ENCODE measurements around the gene ITPRID1.
"Not testable (repeated sequence)": the region's sequence is repeated elsewhere in the genome, so short reads cannot be mapped to it uniquely, and the experiment has no call there.

Gene ITPRID1

GRCh38 chr7:31517513-31517912 is 3.6 kb downstream of the ITPRID1 start:
- no peak for DNase-seq

GRCh38 chr7:31518766-31519165 is 4.9 kb downstream of the ITPRID1 start:
- DNase-seq: no peak

DNA sequence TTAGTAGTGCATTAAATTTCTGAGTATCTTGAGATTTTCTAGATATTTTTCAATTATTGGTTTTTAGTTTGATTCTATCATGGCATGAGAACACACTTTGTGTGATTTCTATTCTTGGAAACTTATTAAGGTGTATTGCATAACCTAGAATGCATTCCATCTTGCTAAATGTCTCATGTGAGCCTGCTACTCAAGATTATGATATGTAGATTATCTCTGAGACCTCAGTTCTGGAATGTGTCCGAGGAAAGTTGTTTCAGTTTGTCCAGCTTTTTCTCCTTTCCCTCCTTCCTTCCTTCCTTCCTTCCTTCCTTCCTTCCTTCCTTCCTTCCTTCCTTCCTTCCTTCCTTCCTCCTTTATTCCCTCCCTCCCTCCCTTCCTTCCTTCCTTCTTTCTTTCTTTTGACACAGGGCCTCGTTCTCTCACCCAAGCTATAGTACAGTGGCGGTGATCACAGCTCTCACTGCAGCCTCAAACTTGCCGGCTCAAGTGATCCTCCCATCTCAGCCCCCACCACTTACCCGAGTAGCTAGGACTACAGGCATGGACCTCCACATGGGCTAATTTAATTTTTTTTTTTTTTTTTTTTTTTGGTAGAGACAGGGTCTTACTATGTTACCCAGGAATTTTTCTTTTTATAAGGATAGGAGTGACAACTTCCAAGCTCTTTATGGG is 7.6 kb downstream of the ITPRID1 start:
- no peak for DNase-seq

DNA sequence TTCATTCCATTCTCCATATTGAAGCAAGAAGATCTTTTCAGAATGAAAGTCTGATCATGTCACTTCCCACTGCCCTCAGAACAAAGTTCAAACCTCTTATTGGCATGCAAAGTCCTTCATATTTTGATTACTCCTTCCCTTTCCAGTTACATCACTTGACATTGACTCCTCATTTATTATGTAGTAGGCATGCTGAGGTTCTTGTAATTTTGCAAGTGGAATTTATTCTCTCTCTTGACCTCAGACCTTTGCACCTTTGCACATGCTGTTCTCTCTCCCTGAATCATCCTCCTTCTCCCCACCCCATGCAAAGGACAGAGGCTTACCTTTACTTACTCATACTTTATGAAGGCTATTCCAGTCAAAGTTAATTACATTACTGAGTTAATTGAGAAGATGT is 13.0 kb downstream of the ITPRID1 start:
- no peak for DNase-seq

DNA sequence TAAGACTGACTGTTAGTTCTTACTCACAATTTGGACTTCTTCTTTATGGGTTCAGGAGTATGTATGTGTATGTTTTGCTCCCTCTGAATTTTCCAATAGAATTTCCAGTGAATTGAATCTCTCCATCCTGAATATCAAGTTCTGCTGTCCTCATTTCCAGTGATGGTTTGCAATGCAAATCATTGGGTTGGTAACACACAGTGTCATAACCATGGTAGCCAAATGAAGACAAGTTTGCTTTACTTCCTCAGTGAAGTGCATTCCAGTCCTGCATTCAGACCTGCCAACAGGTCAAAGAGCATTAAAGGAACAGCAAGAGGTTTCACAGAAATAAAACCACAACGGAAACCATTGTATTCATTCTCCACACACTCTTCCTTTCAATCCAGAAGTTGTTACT is 15.2 kb downstream of the ITPRID1 start:
- no peak for DNase-seq

DNA sequence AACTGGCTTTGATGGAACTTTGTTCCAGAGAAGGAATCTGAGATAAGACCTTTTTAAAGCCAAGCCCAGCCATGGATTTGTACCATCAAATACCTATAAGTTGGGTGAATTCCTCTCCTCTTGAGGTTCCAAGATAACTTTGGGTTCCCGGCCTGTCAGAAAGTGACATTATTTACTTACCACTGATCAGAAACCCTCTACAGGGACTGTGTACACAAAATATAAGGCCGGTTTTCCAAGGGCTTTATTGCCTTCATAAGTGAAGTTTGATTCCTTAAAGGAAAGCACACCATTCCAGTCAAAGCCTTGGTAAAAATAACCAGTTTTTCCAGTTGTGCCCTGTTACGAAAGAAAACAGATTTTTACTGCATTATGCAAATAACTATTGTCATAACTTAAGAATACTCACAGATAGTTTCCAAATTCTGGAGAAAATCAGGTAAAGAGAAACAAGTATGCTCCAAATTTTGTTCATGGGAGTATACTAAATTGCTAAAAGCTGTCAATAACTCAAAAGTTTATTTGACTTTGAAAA is 26.8 kb downstream of the ITPRID1 start:
- DNase-seq: not testable (repeated sequence)

GRCh38 chr7:31545549-31545948 is 31.7 kb downstream of the ITPRID1 start:
- DNase-seq: no peak

DNA sequence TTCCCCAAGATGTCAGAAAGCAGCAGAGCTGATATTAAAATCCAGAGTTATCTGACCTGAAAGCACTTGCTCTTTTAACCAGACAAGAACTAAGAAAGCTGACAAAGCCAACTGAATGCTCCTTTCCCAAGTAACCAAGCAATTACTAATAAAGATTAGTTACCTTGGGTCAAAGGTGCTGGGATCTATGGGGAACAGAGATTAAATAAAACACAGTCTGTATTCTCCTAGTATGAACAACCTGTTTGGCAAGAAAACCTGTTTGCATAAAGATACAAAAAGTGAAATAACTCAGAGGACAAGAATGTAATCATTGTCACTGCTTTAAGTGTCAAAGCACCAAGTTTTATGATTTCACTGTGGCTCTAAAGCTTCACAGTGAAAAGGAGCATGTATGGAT is 35.7 kb downstream of the ITPRID1 start:
- no peak for DNase-seq

DNA sequence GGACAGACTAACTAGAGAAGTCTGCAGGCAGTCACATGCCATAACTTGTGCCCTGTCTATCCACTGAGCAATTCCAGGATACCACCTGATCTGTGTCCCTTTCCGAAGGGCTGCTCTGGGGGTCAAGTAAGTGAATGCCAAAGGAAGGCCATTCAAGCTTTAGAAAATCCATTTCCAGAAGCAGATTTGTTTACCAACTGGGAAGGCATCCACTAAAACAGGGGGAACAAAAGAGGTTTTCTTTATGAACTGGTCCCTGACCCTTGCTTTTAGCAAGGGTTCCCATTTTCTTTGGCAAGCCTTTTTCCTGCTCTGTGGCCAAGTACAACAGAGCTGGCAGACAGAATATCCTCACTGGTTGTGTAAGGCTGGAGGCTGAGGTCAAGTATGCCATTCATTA is 36.5 kb downstream of the ITPRID1 start:
- DNase-seq: no peak

DNA sequence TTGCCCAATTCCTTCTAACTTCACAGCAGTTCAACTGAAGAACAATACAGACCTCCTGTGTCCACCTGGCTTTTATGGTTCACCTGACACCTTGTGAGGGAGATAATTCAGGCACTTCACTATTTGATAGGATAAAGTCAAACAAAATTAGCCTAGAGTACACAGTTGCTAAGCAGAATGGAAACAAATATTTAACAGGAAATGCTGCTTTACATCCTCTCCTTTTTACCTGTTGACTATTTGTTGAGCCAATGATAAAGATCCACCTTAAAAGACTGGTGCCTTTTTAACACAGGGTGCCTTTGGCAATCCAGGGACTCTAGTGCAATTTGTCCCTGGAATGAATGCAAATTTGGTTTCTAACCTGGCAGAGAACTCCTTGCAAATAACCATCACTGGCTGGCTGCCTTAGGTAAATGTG is 39.8 kb downstream of the ITPRID1 start:
- peak; percentile 97 for DNase-seq

DNA sequence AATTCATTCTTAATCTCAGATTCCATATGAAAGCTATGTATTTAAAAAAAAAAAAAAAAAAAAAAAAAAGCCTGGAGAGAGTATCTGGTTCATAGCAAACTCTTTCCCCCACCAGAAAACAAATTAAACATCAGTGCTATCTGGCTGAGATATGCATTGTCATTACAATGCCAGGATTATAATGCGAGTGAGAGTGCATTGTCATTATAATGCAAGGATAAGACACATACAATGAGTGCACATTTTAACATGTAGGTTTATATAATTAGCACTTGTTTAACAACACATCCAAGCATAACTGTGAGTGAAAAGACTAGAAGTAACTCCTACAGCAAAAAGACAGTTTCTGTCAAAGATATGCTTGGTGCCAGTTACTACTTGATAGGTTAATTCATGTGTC is 48.1 kb downstream of the ITPRID1 start:
- DNase-seq: no peak

GRCh38 chr7:31563522-31563921 is 49.6 kb downstream of the ITPRID1 start:
- DNase-seq: no peak

DNA sequence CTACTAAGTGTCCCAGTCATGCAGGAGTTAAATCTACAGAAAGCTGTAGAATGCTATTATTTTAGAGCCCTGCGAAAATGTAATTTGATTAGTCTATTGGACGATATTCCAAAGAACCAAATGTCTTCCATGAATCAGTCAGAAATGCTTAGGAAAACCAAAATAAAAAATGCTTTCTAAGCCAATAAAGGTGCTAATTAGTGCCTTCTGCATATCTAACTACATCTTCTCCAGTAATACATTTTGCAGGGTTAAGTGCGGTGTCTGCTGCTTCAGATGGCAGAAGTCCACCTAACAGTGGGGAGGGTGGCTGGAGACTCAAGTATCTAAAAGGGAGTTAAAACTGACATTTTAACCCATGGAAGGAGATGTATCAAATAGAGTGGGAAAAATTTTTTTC is 50.1 kb downstream of the ITPRID1 start:
- DNase-seq: no peak

GRCh38 chr7:31564661-31565060 is 50.8 kb downstream of the ITPRID1 start:
- DNase-seq: no peak

- no peak for DNase-seq
Measured at GRCh38 chr7:31569528-31569927, 55.6 kb downstream of the ITPRID1 start.

DNA sequence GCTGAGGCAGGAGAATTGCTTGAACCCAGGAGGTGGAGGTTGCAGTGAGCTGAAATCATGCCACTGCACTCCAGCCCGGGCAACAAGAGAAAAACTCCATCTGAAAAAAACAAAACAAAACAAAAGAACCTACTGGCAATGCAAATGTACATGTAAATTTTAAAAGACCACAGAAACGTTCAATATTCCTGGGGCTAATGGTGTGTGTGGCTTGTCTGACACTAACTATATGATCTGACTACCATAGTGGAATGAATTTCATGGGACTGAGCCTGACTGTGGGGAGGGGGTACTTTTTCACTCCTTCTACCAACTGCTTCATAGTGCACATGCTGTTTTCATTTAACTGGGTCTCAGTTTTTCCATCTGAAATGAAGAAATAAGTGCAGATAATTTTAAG is 69.6 kb downstream of the ITPRID1 start:
- no peak for DNase-seq

- DNase-seq: no peak
Measured at GRCh38 chr7:31583942-31584341, 70.1 kb downstream of the ITPRID1 start.

DNA sequence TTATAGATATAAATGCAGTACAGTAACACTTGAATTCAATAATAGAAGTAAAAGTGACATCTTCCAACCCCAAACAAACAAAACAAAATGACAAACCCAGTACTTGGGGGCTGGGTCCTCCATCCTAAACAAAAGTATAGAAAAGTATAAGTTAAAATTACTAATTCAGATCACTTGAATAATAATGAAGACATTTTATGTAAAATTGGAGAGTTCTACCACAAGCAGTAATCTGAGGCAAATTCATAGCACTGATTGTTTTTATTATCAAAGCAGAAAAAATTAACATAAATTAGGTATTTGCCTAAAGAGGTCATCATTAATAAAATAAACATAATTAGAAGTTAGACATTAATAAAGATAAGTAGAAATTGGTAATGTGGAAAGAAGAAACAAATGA is 81.5 kb downstream of the ITPRID1 start:
- DNase-seq: no peak

DNA sequence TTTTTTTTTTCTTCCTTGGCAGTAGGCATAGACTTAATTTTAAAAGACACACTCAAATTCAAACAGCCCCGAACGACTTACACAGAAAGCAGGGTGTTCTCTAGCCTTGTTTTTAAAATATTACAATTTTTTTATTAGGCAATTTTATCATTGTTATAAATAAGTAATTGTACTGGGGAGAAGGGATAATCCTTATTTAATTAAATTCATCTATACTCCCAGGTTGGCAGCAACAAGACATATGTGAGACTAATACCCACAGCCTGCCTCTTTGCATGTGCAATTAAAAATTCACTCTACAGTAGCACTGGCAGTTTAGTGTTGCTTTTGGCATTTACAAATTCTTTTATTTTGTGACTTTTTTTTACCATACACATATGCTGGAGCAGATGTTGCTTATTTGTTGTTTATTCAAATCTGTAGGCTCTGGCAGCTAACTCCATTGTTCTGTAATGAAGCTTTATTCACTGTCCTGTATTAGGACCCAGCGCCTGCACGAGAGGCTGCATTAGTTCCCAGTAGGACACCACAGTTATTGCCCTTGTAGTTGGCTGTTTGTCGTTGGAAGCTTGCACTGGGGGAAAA is 88.2 kb downstream of the ITPRID1 start:
- DNase-seq: no peak

- no peak for DNase-seq
Measured at GRCh38 chr7:31603046-31603445, 89.2 kb downstream of the ITPRID1 start.

GRCh38 chr7:31613604-31614003 is 99.7 kb downstream of the ITPRID1 start:
- DNase-seq: no peak

- no peak for DNase-seq
Measured at GRCh38 chr7:31633467-31633866, 119.6 kb downstream of the ITPRID1 start.

DNA sequence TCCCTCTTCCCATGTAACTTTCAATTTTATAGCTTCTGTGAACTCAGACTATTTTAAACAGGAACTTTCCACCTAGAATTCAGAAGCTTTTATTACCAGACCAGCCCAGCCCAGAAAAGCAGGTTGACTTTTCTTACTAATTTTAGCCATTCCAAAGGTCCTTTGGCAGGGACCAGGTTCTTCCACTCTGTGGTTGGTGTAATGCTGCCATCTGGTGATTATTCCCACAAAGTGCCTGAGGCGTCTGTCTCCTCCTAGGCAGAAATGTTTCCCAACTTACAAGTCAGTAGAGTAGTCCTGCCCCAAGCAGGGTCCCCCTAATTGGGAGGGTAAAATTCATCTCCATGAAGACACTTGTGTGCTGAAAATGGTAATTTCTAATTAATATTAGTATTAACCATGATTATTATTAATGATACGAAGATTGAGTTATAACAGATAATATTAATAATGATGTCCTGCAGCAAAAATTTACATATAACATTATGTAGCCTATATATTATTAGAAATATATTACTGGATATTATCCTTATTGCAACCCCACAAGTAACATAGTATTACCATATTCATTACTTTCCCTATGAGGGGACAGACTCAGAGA is 120.1 kb downstream of the ITPRID1 start:
- DNase-seq: peak; percentile 43

DNA sequence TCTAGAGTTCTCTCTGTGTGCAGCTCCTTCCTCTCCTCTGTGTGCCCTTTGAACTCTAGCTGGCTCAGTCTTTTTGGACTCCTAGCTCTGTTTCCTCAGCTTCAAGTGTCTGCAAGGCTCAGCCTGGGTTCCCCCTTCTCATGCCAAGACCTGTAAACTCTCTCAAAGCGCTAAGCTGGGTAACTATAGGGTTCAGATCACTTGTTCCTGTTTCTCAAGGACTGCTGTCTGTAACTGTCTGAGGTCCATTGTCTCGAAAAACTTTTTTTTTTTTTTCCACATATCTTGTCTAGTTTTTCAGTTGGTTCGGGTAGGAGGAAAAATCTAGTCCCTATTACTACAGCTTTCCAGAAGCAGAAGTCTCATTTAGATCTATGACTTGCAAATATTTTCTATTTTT is 126.5 kb downstream of the ITPRID1 start:
- DNase-seq: no peak
